HG02981 (cell line): Measurements from ENCODE around the gene CACNA1C.
"Not testable (repeated sequence)": the region's sequence is repeated elsewhere in the genome, so short reads cannot be mapped to it uniquely, and the experiment has no call there.

Experiments
- ATAC-seq: cut with Tn5 transposase; IDR thresholded peaks from one replicate; pipeline ENCODE4 v1.9.1; 2021; ENCODE audit warnings: mild to moderate bottlenecking, moderate library complexity; ENCODE audit not compliant: unreplicated experiment

CACNA1C gene

DNA sequence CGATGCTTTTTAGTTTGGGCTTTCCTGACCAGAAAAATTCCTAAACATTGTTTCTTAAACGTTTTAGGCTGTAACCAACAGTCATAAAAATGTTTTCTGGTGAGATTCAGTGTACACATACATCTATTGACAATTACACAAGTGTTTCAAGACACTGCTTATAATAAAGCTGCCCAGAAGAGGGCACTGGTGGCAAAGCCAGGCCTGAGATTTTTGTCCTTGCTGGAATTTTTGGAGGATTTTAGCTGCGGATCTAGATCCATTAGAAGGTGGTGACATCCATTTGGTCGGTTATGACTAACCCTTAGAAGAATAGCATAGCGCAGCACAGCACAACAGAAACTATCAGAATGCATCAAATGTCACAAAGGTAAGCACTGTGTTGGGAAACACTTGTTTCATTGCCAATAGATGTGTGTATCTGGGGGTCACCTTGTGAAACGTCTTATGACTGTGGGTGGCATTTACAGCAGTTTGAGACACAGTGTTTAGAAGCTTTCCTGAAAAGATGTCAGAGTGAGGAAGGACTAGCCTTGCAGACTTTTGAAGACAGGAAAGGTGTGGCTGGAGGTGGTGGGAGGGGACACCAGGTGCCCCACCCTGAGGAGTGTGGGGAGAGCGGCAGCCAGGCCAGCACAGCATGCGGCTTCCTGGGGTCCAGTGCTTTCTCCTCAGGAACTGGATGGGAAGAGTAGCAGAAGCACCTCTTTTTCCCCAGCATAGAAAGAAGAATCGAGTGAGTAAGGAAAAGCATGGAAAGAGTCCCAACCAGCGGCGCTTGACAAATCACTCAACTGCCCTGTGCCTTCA lies 687.2 kb downstream of the CACNA1C start:
- no peak for ATAC-seq

DNA sequence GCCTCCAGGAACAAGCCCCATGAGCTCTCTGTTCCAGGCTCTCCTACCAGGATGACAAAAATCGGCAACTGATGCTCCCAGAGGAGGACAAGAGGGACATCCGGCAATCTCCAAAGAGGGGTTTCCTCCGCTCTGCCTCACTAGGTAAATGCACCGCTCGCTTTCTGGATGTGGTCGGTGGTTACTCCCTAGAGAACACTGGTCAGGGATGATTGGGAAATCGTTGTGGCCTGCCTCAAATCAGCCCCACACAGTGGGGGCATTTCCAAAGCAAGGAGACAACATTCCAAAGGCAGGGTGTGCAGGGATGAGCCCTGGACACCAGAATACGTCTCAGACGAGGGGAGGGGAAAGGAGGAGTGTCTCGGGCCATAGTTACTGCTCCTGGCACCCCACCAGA lies 689.2 kb downstream of the CACNA1C start:
- not testable (repeated sequence) for ATAC-seq

DNA sequence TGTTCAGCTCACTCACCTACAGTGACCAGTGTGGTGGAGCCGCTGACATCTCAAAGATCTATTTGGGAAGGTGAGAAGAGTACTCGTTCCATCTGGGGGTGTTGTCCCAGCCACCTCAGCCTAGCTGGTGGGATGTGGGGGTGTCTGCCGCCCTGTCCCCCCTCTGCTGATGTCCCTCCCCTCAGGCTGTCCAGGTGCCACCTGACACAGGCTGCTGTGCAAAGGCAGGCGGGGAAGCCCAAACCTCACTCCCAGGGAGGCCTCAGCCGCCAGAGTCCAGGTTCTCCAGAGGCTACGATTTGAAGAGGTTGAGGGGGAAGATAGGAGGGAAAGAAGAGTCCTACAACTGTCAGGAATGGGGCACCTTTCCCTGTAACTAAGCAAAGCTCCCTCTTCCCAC lies 690.7 kb downstream of the CACNA1C start:
- no peak for ATAC-seq

DNA sequence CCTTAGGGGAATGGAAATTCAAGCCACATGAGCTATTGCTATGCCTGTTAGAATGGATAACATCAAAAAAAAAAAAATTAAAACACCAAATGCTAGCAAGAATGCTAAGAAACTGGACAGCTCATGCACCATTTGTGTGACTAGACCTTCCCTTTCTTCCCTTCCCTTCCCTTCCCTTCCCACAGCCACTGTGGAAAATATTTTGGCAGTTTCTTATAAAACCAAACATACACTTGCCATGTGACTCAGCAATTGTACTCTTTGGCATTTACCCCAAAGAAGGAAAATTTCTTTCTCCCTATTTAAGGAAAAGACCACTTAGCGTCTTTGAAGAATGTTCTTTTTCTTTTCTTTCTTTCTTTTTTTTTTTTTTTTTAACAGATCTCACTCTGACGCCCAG lies 692.9 kb downstream of the CACNA1C start:
- ATAC-seq, result no peak
